H1 (cell line): Measurements from ENCODE around the gene CAMTA2. TPM values are rescaled to one million over a fixed set of nuclear protein-coding genes. Genes with fewer than 3 reads are reported as not detected.

Experiments used
- SP4 ChIP-seq: IDR thresholded peaks from 2 replicates; pipeline ENCODE4 v1.6.1; 2012; ENCODE audit warnings: low read length, inconsistent platforms
- polyA plus RNA-seq, 7 experiments: library from polyadenylated mRNA; depleted of rRNA in 3 of 7; stranded (reverse) in 5 of 7; unstranded in 2 of 7; fragments of >200 nt in 5 of 7; fragments of 200-250 nt in 2 of 7; gene quantifications; 1 replicate in 5 of 7; 2 replicates in 1 of 7; 4 replicates in 1 of 7; pipeline versions ENCODE4 v1.2.1 to v1.2.3, GENCODE V29; 2011 to 2013; ENCODE audit warnings: missing spikeins in 2 of 7, mixed read lengths in 2 of 7
- total RNA-seq: library from RNA; stranded (reverse); fragmentation: NEBNext Ultra II Directional; extraction: Animal tissue kit (Norgen Biotek cat#: 25700); gene quantifications from 2 replicates; pipeline ENCODE4 v1.2.1, GENCODE V29; 2021

Gene CAMTA2
- total and polyA plus RNA-seq, 2 of the 8 experiments (the other 6 are each of a cell fraction or from before 2014, with no cell fraction given) = 5.5 to 12.0 TPM

DNA sequence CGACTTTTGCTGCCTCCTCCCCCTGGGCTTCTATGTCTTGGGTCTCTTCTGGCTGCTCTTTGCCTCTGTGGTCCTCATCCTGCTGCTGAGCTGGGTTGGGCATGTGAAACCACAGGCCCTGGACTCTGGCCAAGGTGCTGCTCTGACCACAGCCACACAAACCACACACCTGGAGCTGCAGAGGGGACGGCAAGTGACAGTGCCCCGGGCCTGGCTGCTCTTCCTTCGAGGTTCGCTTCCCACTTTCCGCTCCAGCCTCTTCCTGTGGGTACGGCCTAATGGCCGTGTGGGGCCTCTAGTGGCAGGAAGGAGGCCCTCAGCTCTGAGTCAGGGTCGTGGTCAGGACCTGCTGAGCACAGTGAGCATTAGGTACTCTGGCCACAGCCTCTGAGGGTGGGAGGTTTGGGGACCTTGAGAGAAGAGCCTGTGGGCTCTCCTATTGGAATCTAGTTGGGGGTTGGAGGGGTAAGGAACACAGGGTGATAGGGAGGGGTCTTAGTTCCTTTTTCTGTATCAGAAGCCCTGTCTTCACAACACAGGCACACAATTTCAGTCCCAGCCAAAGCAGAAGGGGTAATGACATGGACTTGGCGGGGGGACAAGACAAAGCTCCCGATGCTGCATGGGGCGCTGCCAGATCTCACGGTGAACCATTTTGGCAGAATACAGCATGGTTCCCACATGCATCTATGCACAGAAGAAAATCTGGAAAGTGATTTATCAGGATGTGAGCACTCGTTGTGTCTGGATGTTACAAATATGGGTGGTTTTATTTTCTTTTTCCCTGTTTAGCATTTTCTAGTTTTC lies 53.1 kb downstream of the CAMTA2 start (continued):
- no peak for TF ChIP-seq SP4
